Endothelial cell of umbilical vein (primary cell): ENCODE measurements around the gene ZNF205.

ENCODE experiments used
- EZH2 ChIP-seq: IDR thresholded peaks from 2 replicates; pipeline ENCODE4 v1.6.1; 2012; ENCODE audit warnings: borderline replicate concordance, low read depth, mild to moderate bottlenecking, moderate library complexity, low read length, inconsistent platforms; ENCODE audit not compliant: severe bottlenecking
- FOS ChIP-seq: IDR thresholded peaks from 2 replicates; pipeline ENCODE4 v1.6.1; 2011; ENCODE audit warnings: mild to moderate bottlenecking, low read length, moderate library complexity, borderline replicate concordance; ENCODE audit not compliant: insufficient read depth
- GATA2 ChIP-seq: IDR thresholded peaks from 2 replicates; pipeline ENCODE4 v1.7.0; 2011; ENCODE audit warnings: low read depth, mild to moderate bottlenecking, moderate library complexity, mixed read lengths, low read length; ENCODE audit not compliant: insufficient read length, insufficient read depth
- MYC ChIP-seq: IDR thresholded peaks from one replicate; pipeline ENCODE4 v1.6.1; 2011; ENCODE audit warnings: mild to moderate bottlenecking, low read depth, low read length
- POLR2A ChIP-seq: IDR thresholded peaks from 2 replicates; pipeline ENCODE4 v1.6.1; 2012; ENCODE audit warnings: low read depth, mild to moderate bottlenecking, control low read depth, low read length
- POLR2AphosphoS5 ChIP-seq: IDR thresholded peaks from 2 replicates; pipeline ENCODE4 v1.6.1; 2012; ENCODE audit warnings: low read depth, mild to moderate bottlenecking, control low read depth, low read length, moderate library complexity; ENCODE audit not compliant: insufficient read depth
- TF ChIP-seq, protein P1 (sequence below): IDR thresholded peaks from 2 replicates; pipeline ENCODE4 v1.6.1; 2011; ENCODE audit not compliant: insufficient read depth, insufficient read length
- TF ChIP-seq, protein P2 (sequence below), 2 donors: IDR thresholded peaks; 1 replicate in 1 of 2; 2 replicates in 1 of 2; pipeline ENCODE4 v1.5.1; 2011; ENCODE audit warnings: low read length in 2 of 2, mild to moderate bottlenecking in 2 of 2, moderate library complexity in 2 of 2, control low read depth in 1 of 2, inconsistent platforms in 1 of 2, low read depth in 1 of 2; ENCODE audit not compliant: insufficient read depth in 1 of 2; ENCODE audit errors: extremely low read depth in 1 of 2

DNA sequence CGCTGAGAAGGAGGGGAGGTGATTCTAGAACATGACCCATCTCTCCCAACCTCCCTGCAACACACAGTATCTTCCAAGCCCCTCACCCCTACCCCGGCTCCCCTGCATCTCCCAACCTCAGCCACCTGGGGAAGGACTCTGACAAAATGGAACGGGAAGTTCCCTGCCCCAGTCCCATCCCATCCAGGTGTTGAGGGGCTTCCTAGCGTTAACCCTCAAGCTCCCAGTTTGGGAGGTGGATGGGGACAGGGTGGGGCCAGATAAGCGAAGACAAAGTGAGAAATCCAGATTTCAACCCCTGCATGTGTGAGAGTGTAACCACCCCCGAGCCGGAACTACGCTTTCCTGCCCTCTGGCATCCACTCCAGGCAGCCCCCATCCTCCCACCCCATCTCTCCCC is 15.1 kb upstream of the ZNF205 start:
- TF ChIP-seq, protein P1, sequence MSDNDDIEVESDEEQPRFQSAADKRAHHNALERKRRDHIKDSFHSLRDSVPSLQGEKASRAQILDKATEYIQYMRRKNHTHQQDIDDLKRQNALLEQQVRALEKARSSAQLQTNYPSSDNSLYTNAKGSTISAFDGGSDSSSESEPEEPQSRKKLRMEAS = no peak
- TF ChIP-seq, protein P2, sequence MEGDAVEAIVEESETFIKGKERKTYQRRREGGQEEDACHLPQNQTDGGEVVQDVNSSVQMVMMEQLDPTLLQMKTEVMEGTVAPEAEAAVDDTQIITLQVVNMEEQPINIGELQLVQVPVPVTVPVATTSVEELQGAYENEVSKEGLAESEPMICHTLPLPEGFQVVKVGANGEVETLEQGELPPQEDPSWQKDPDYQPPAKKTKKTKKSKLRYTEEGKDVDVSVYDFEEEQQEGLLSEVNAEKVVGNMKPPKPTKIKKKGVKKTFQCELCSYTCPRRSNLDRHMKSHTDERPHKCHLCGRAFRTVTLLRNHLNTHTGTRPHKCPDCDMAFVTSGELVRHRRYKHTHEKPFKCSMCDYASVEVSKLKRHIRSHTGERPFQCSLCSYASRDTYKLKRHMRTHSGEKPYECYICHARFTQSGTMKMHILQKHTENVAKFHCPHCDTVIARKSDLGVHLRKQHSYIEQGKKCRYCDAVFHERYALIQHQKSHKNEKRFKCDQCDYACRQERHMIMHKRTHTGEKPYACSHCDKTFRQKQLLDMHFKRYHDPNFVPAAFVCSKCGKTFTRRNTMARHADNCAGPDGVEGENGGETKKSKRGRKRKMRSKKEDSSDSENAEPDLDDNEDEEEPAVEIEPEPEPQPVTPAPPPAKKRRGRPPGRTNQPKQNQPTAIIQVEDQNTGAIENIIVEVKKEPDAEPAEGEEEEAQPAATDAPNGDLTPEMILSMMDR (IDR thresholded peaks at IDR 0.05; ENCODE audit: extremely low read depth in 1 of 2, insufficient read depth in 1 of 2, low read depth in 1 of 2, low read length in 2 of 2) = no peak
- TF ChIP-seq FOS = no peak
- no peak for TF ChIP-seq MYC
- TF ChIP-seq POLR2AphosphoS5 = no peak
- no peak for TF ChIP-seq EZH2
- TF ChIP-seq GATA2 = no peak
- no peak for TF ChIP-seq POLR2A
